Panc1 (cell line): ENCODE measurements around the gene WDR48. TPM values are rescaled to one million over a fixed set of nuclear protein-coding genes. Genes with fewer than 3 reads are reported as not detected.

Experiments
- ATAC-seq: fragments of 200-7000 bp; cut with Tn5 transposase; 2 replicates; pipeline ENCODE4 v1.9.1; 2020; ENCODE audit warnings: mild to moderate bottlenecking, moderate library complexity
- BruUV-seq: library from RNA; stranded (reverse); fragments of 400-500 nt; replicated peaks from 2 replicates; lab custom pipeline; 2021; lab: Mats Ljungman, UMichigan
- CTCF ChIA-PET: fragments of 300-600 bp; sonication (Branson Sonifier 250); formaldehyde crosslinking; loops from one replicate; lab custom pipeline; 2022; ENCODE audit warnings: antibody characterized with exemption; lab: Charles Lee
- POLR2A ChIA-PET: fragments of 300-600 bp; sonication (Branson Sonifier 250); formaldehyde crosslinking; loops from one replicate; lab custom pipeline; 2022; ENCODE audit warnings: antibody characterized with exemption; lab: Charles Lee
- DNase-seq: peaks from one replicate; pipeline ENCODE4 v3.0.0-alpha.2; 2010; ENCODE audit warnings: low read depth, low spot score
- H3K27ac ChIP-seq: 2 replicates; pipeline ENCODE4 v1.5.1; 2011; ENCODE audit warnings: mild to moderate bottlenecking, low read length, inconsistent platforms
- H3K27me3 ChIP-seq: fragments of 200-500 bp; sonication (Bioruptor generic); 2 replicates; pipeline ENCODE4 v1.6.0; 2014; ENCODE audit warnings: low read length, inconsistent platforms; ENCODE audit not compliant: control insufficient read depth, insufficient read depth
- H3K36me3 ChIP-seq: fragments of 200-500 bp; sonication (Bioruptor generic); 2 replicates; pipeline ENCODE4 v1.5.1; 2014; ENCODE audit warnings: inconsistent platforms, mild to moderate bottlenecking, low read length, moderate library complexity; ENCODE audit not compliant: control insufficient read depth, insufficient read depth
- H3K4me1 ChIP-seq: 2 replicates; pipeline ENCODE4 v1.5.1; 2011; ENCODE audit warnings: inconsistent platforms, mild to moderate bottlenecking, low read length, moderate library complexity; ENCODE audit not compliant: control insufficient read depth, insufficient read depth
- H3K4me3 ChIP-seq, 2 experiments: 2 replicates each; pipeline ENCODE4 v1.5.1; 2011 to 2012; ENCODE audit warnings: low read depth in 2 of 2, low read length in 2 of 2, mild to moderate bottlenecking in 2 of 2, inconsistent platforms in 1 of 2, moderate library complexity in 1 of 2
- H3K9me3 ChIP-seq: fragments of 200-500 bp; sonication (Bioruptor generic); 2 replicates; pipeline ENCODE4 v1.5.1; 2014; ENCODE audit warnings: low read depth, mild to moderate bottlenecking, inconsistent platforms, low read length, moderate library complexity; ENCODE audit not compliant: control insufficient read depth, insufficient read depth
- CTCF ChIP-seq: fragments of 450-650 bp; IDR thresholded peaks from 2 replicates; pipeline ENCODE4 v1.5.1; 2017; ENCODE audit warnings: mild to moderate bottlenecking
- POLR2AphosphoS5 ChIP-seq: IDR thresholded peaks from 2 replicates; pipeline ENCODE4 v1.6.1; 2012; ENCODE audit warnings: mild to moderate bottlenecking, low read depth, low read length, moderate library complexity
- REST ChIP-seq, 2 experiments: IDR thresholded peaks; 2 replicates each; pipeline ENCODE4 v1.6.1; 2011 to 2012; ENCODE audit warnings: low read depth in 2 of 2, control low read depth in 1 of 2, low read length in 1 of 2, mild to moderate bottlenecking in 1 of 2, moderate library complexity in 1 of 2; ENCODE audit not compliant: insufficient read depth in 1 of 2
- SIN3A ChIP-seq: IDR thresholded peaks from 2 replicates; pipeline ENCODE4 v1.6.1; 2012; ENCODE audit warnings: low read depth, mild to moderate bottlenecking, low read length, moderate library complexity, borderline replicate concordance; ENCODE audit not compliant: insufficient read depth
- TCF7L2 ChIP-seq: IDR thresholded peaks from 2 replicates; pipeline ENCODE4 v1.6.1; 2011; ENCODE audit warnings: mild to moderate bottlenecking, low read depth, low read length, inconsistent platforms
- in situ Hi-C: cut with HindIII; loops from 2 replicates; pipeline ENCODE4 v1.10.0; 2016; ENCODE audit warnings: low sequenced_read_pairs, low pct_unique_long_range_greater_than_20kb
- intact Hi-C: fragments of 100-400 bp; cut with micrococcal nuclease; formaldehyde crosslinking; loops from one replicate; pipeline ENCODE4 v1.10.0; 2022; ENCODE audit not compliant: unreplicated experiment
- total RNA-seq: library from RNA; stranded (reverse); gene quantifications from one replicate; pipeline ENCODE4 v1.2.1, GENCODE V29; 2021; ENCODE audit not compliant: unreplicated experiment

Gene WDR48
- total RNA-seq, 1 experiment from 2014 or later, result 15.7 TPM

DNA sequence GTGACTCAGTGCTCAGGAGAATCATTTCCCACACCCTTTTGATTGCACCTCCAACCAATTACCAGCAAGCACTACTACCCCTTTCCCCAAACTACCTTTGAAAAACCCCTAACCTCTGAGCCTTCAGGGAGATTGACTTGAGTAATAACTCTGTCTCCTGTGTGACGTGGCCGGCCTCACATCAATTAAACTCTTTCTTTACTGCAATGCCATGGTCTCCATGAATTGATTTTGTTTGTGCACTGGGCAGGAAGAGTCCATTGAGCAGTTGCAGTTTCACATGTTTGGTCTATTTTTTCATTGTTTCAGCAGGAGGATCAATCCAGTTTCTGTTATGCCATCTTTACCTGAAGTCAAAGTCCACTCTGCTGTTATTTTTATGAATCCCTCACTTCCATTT lies 32.5 kb upstream of the WDR48 start:
- Histone ChIP-seq H3K4me1 (no peaks in the 10 kb centered on the region), H3K27me3 (no peaks in the 10 kb centered on the region; the same call in 1 of the 2 replicates), H3K27ac (no peak overlapping the region), H3K9me3 (no peaks in the 10 kb centered on the region), H3K36me3 (no peaks in the 10 kb centered on the region), H3K4me3 (no peak overlapping the region)
- ATAC-seq (no peak), DNase-seq (no peak)
- CTCF ChIA-PET, result no interaction called here
- POLR2A ChIA-PET, result no interaction called here
- intact Hi-C loops (no loop called here), in situ Hi-C loops (no loop called here)
- no peak for TF ChIP-seq REST (IDR thresholded peaks at IDR 0.05; ENCODE audit: insufficient read depth in 1 of 2, low read depth in 2 of 2, low read length in 1 of 2)
- TF ChIP-seq SIN3A, result no peak
- no peak for TF ChIP-seq POLR2AphosphoS5
- no peak for TF ChIP-seq TCF7L2
- TF ChIP-seq CTCF, result no peak
- no TSS peak for BruUV-seq

GRCh38 chr3:39021029-39021428 lies 30.8 kb upstream of the WDR48 start:
- POLR2A ChIA-PET, result no interaction called here
- H3K27ac ChIP-seq, result no peak overlapping the region
- H3K9me3 ChIP-seq, result no peaks in the 10 kb centered on the region
- no peaks in the 10 kb centered on the region for H3K4me1 ChIP-seq
- H3K4me3 ChIP-seq, result no peak overlapping the region
- H3K27me3 ChIP-seq, result no peaks in the 10 kb centered on the region; the same call in 1 of the 2 replicates
- ATAC-seq, result no peak
- no TSS peak for BruUV-seq
- no peak for DNase-seq
- TF ChIP-seq POLR2AphosphoS5 (no peak), CTCF (no peak), TCF7L2 (no peak), REST (IDR thresholded peaks at IDR 0.05; ENCODE audit: insufficient read depth in 1 of 2, low read depth in 2 of 2, low read length in 1 of 2) (no peak), SIN3A (no peak)
- CTCF ChIA-PET, result no interaction called here
- H3K36me3 ChIP-seq, result no peaks in the 10 kb centered on the region
- intact Hi-C loops (no loop called here), in situ Hi-C loops (no loop called here)
